ENCODE results near the gene BAMBI. TPM values are rescaled to one million over a fixed set of nuclear protein-coding genes. Genes with fewer than 3 reads are reported as not detected.

BAMBI gene
- total and polyA plus RNA-seq, 10 of the 15 experiments (the other 5 are each of a cell fraction or from before 2014, with no cell fraction given), result 0.03 to 0.18 (median 0.09) TPM; not detected in 6

DNA sequence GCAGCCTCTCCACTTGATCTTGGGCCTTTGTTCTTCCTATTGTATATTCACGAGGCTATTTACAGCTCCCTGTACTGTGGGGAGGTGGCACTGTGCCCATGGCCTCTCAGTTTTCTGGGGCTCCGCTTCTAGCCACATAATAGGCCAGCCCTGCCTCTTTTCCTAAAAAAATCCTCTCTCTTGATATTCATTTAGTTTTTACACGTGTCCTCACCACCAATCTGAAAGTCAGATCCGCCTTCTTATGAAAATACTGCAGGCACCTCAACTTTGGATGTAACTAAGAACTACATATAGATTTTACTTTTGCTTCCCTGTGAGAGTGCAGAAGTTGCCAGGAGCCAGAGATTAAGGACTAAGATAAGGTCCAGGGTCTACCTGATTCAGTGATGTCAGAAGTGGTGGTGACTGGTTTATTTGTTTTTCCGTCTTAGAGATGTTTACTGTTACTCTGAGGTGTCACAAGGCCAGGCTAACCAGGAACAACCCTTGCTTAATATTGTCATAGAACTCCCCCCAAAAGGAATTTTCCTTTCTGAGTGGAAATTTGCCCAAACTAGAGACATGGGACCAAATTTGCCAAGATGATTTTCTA lies 7.8 kb downstream of the BAMBI start:
- FAIRE-seq (no peak), DNase-seq (ENCODE audit: low read depth, low spot score) (no peak), ATAC-seq (no peak)
- no TSS peak for BruUV-seq (replicated peaks)
- no peak overlapping the region for H3K27ac ChIP-seq (ENCODE audit: control insufficient read depth, insufficient read depth)
- H4K20me1 ChIP-seq (ENCODE audit: control insufficient read depth, insufficient read depth), result no peaks in the 10 kb centered on the region
- intact Hi-C loops (cut with micrococcal nuclease; ENCODE audit: unreplicated experiment) (no loop called here), in situ Hi-C loops (cut with MboI) (no loop called here)
- no peak overlapping the region for H3K4me2 ChIP-seq (ENCODE audit: control insufficient read depth, insufficient read depth)
- H3K4me3 ChIP-seq, result no peak overlapping the region
- H3K9ac ChIP-seq (ENCODE audit: control insufficient read depth, insufficient read depth, low read length), result no peak overlapping the region
- H2AFZ ChIP-seq (ENCODE audit: control insufficient read depth, low read depth, low read length), result no peak overlapping the region
- H3K9me3 ChIP-seq (replicated peaks; ENCODE audit: control insufficient read depth, insufficient read depth, low read length), result no peaks in the 10 kb centered on the region
- ChIA-PET RAD21 (ENCODE audit: unreplicated experiment) (no interaction called here), POLR2A (no interaction called here), SMC1A (ENCODE audit: uncharacterized antibody, unreplicated experiment) (interaction anchor here (0.6 kb wide), 1 partner anchor 239 kb away, joined by 4 read pairs; no protein-coding TSS in a partner anchor), CTCF (no interaction called here)
- H3K79me2 ChIP-seq (ENCODE audit: control insufficient read depth, insufficient read depth, low read length), result no peaks in the 10 kb centered on the region
- peaks cover 2 to 5% of the 10 kb centered on the region in 2 experiments; a peak in 2 of 4 replicates for H3K27me3 ChIP-seq (replicated peaks in 1 of 2; ENCODE audit: control insufficient read depth in 2 of 2, insufficient read depth in 2 of 2, low read length in 1 of 2)
- H3K36me3 ChIP-seq (ENCODE audit: control insufficient read depth in 2 of 2, insufficient read depth in 2 of 2, low read length in 1 of 2), result no peaks in the 10 kb centered on the region
- no peaks in the 10 kb centered on the region for H3K4me1 ChIP-seq (ENCODE audit: control insufficient read depth, insufficient read depth, low read length)
- 16% methylated on average over 5 of the region's 5 CpGs for WGBS (ENCODE audit: insufficient coverage, insufficient replicate concordance, low lambda C conversion rate, missing lambda C conversion rate)
- TF ChIP-seq, protein P1, sequence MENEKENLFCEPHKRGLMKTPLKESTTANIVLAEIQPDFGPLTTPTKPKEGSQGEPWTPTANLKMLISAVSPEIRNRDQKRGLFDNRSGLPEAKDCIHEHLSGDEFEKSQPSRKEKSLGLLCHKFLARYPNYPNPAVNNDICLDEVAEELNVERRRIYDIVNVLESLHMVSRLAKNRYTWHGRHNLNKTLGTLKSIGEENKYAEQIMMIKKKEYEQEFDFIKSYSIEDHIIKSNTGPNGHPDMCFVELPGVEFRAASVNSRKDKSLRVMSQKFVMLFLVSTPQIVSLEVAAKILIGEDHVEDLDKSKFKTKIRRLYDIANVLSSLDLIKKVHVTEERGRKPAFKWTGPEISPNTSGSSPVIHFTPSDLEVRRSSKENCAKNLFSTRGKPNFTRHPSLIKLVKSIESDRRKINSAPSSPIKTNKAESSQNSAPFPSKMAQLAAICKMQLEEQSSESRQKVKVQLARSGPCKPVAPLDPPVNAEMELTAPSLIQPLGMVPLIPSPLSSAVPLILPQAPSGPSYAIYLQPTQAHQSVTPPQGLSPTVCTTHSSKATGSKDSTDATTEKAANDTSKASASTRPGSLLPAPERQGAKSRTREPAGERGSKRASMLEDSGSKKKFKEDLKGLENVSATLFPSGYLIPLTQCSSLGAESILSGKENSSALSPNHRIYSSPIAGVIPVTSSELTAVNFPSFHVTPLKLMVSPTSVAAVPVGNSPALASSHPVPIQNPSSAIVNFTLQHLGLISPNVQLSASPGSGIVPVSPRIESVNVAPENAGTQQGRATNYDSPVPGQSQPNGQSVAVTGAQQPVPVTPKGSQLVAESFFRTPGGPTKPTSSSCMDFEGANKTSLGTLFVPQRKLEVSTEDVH (IDR thresholded peaks at IDR 0.05; ENCODE audit: low read depth, partially characterized antibody), result no peak
- no peak for TF ChIP-seq GATAD2B (conservative IDR thresholded peaks at IDR 0.05; ENCODE audit: low read depth)
- TF ChIP-seq, protein P2, sequence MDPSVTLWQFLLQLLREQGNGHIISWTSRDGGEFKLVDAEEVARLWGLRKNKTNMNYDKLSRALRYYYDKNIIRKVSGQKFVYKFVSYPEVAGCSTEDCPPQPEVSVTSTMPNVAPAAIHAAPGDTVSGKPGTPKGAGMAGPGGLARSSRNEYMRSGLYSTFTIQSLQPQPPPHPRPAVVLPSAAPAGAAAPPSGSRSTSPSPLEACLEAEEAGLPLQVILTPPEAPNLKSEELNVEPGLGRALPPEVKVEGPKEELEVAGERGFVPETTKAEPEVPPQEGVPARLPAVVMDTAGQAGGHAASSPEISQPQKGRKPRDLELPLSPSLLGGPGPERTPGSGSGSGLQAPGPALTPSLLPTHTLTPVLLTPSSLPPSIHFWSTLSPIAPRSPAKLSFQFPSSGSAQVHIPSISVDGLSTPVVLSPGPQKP (IDR thresholded peaks at IDR 0.05; ENCODE audit: low read depth, low read length), result no peak
- TF ChIP-seq PML (IDR thresholded peaks at IDR 0.05; ENCODE audit: low read length), result no peak
- TF ChIP-seq NFXL1 (IDR thresholded peaks at IDR 0.05; ENCODE audit: borderline replicate concordance), result no peak
- TF ChIP-seq SPI1 (IDR thresholded peaks at IDR 0.05; ENCODE audit: borderline replicate concordance, insufficient read depth, low read depth, low read length), result no peak
- TF ChIP-seq, protein P3, sequence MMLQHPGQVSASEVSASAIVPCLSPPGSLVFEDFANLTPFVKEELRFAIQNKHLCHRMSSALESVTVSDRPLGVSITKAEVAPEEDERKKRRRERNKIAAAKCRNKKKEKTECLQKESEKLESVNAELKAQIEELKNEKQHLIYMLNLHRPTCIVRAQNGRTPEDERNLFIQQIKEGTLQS (IDR thresholded peaks at IDR 0.05; ENCODE audit: borderline replicate concordance, extremely low read depth, low read depth, low read length), result no peak
- TF ChIP-seq RAD21 (IDR thresholded peaks at IDR 0.05; ENCODE audit: insufficient read depth, low read depth, low read length), result no peak
- TF ChIP-seq, protein P4, sequence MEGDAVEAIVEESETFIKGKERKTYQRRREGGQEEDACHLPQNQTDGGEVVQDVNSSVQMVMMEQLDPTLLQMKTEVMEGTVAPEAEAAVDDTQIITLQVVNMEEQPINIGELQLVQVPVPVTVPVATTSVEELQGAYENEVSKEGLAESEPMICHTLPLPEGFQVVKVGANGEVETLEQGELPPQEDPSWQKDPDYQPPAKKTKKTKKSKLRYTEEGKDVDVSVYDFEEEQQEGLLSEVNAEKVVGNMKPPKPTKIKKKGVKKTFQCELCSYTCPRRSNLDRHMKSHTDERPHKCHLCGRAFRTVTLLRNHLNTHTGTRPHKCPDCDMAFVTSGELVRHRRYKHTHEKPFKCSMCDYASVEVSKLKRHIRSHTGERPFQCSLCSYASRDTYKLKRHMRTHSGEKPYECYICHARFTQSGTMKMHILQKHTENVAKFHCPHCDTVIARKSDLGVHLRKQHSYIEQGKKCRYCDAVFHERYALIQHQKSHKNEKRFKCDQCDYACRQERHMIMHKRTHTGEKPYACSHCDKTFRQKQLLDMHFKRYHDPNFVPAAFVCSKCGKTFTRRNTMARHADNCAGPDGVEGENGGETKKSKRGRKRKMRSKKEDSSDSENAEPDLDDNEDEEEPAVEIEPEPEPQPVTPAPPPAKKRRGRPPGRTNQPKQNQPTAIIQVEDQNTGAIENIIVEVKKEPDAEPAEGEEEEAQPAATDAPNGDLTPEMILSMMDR (IDR thresholded peaks at IDR 0.05 in 2 of 3, conservative IDR thresholded peaks at IDR 0.05 in 1 of 3; ENCODE audit: control insufficient read depth in 2 of 3, extremely low read depth in 1 of 3, insufficient read depth in 1 of 3, low read depth in 3 of 3, low read length in 3 of 3), result no peak
- TF ChIP-seq PAX8 (IDR thresholded peaks at IDR 0.05), result no peak
- no peak for TF ChIP-seq IRF4 (IDR thresholded peaks at IDR 0.05; ENCODE audit: low read depth, low read length)
- TF ChIP-seq, protein P5, sequence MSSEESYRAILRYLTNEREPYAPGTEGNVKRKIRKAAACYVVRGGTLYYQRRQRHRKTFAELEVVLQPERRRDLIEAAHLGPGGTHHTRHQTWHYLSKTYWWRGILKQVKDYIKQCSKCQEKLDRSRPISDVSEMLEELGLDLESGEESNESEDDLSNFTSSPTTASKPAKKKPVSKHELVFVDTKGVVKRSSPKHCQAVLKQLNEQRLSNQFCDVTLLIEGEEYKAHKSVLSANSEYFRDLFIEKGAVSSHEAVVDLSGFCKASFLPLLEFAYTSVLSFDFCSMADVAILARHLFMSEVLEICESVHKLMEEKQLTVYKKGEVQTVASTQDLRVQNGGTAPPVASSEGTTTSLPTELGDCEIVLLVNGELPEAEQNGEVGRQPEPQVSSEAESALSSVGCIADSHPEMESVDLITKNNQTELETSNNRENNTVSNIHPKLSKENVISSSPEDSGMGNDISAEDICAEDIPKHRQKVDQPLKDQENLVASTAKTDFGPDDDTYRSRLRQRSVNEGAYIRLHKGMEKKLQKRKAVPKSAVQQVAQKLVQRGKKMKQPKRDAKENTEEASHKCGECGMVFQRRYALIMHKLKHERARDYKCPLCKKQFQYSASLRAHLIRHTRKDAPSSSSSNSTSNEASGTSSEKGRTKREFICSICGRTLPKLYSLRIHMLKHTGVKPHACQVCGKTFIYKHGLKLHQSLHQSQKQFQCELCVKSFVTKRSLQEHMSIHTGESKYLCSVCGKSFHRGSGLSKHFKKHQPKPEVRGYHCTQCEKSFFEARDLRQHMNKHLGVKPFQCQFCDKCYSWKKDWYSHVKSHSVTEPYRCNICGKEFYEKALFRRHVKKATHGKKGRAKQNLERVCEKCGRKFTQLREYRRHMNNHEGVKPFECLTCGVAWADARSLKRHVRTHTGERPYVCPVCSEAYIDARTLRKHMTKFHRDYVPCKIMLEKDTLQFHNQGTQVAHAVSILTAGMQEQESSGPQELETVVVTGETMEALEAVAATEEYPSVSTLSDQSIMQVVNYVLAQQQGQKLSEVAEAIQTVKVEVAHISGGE (CRISPR knock-in tag; IDR thresholded peaks at IDR 0.05), result no peak

Data from GM12878 (cell line).